ES-I3 (cell line): Measurements from ENCODE around the gene FAM111A.

Source experiments
- H3K36me3 ChIP-seq: 2 replicates; pipeline ENCODE4 v1.6.1; 2013; ENCODE audit warnings: mild to moderate bottlenecking, low read length, control low read depth, moderate library complexity; ENCODE audit not compliant: insufficient read depth
- H3K4me1 ChIP-seq: 2 replicates; pipeline ENCODE4 v1.6.1; 2013; ENCODE audit warnings: mild to moderate bottlenecking, control low read depth, low read length; ENCODE audit not compliant: insufficient read depth
- H3K9ac ChIP-seq: 2 replicates; pipeline ENCODE4 v1.6.1; 2013; ENCODE audit warnings: low read depth, mild to moderate bottlenecking, low read length, moderate library complexity
- H3K9me3 ChIP-seq: 2 replicates; pipeline ENCODE4 v1.6.1; 2013; ENCODE audit warnings: mild to moderate bottlenecking, low read length, moderate library complexity; ENCODE audit not compliant: control insufficient read depth, insufficient read depth

The FAM111A gene

DNA sequence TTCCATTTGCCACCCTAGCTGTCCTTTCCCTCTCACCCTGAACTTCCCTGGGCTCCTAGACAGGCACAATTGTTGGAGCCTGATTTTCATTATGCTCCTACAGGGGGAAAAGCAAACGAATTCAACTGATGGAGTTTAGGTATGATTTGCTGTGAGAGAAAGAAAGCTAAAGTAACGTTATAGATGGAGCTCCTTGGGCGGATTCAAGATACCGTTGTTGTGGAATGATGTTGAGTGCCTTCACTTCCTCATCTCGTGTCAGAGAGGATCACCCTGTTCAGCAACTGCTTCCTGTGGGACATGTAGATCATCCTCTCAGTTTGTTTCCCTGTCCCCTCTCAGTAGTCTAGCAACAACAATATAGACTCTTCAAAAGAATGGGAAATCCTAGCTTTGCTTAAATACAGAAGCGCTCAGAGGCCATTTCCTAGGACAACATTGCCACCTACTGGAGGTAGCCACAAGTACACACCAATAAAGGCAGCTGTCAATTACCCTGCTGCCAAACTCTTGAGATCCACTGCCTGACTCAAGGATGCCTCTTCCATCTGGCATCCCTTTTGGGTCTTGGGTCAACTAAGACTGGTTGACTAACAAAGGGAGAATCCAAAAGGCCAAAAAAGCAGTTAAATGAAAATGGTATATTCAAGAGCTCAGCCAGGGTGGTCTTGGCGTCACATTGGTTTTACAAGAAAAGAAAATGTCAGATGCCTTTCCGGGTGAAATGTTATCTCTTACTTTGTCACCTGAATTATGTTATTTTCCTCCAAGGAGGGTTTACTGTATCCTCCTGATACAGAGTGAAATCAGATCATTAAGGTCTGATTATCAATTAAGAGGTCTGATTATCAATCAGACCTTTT, 15.8 kb downstream of the FAM111A start:
- Histone ChIP-seq H3K36me3 (no peaks in the 10 kb centered on the region), H3K9me3 (no peaks in the 10 kb centered on the region), H3K9ac (no peak overlapping the region), H3K4me1 (no peaks in the 10 kb centered on the region)

DNA sequence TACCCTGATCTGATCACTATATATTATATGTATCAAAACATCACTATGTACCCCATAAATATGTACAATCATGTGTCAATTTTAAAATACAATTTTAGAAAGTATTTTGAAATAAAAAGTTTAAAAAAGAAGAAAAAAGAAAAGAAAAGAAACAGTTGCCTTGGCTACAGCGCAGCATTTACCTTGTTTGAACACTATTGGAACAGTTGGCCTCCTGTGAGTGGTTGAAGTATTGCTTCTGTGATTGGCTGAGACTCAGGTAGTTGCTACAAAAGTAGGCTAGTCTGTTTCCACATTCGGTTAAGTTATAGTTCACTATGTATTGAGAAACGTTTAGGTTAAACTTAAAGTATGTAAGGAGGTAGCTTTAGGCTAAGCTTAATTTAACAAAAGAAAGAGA, 21.4 kb downstream of the FAM111A start:
- Histone ChIP-seq H3K9ac (no peak overlapping the region), H3K9me3 (no peaks in the 10 kb centered on the region), H3K36me3 (no peaks in the 10 kb centered on the region), H3K4me1 (no peaks in the 10 kb centered on the region)

DNA sequence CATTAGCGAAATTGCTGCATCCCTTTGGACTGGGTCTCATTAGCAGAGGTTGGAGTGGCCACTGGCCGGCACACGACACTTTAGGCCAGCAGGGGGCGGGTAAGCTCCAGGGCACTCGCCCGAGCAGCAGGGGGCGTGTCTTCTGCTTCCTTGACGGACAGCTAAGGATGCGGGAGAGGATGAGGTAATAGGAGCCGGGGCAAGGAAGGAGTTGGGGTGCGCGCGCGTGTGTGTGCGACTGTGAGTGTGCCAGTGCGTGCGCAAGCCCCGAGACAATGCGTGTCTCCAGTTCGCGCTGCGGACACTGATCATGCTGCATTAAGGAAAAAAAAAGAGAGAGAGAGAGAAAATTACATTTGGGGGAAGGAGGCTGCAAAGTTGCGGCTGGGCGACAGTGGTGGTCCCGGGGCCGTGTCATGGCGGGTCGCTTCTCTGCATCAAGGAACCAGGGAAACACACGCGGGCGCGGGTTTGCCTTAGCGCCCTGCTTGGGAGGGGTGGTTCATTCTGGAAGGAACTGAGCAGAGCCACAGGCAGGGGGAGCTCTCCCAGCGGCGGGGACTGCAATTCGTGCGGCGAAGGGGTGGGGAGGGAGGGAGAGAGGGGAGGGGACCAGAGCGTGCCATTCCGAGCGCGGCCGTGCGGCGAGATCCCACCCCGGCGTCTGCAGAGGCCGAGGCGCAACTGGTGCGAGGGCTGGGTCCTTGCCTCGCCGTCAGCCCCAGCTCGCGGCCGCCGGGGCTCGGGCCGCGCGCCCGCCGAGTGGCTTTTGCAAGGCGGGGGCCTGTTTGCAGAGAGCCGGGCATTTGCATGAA, 29.1 kb downstream of the FAM111A start, which contains the start of gene DTX4:
Gene DTX4, plus strand, starts transcription at position 625 of the 815 bp plus-strand sequence. CDS start 464 bp downstream, outside the sequence.
- H3K4me1 ChIP-seq = peaks cover 15% of the 10 kb centered on the region
- H3K9ac ChIP-seq = peak within 1 kb of the TSS; percentile 96
- no peaks in the 10 kb centered on the region for H3K36me3 ChIP-seq
- H3K9me3 ChIP-seq = no peaks in the 10 kb centered on the region

DNA sequence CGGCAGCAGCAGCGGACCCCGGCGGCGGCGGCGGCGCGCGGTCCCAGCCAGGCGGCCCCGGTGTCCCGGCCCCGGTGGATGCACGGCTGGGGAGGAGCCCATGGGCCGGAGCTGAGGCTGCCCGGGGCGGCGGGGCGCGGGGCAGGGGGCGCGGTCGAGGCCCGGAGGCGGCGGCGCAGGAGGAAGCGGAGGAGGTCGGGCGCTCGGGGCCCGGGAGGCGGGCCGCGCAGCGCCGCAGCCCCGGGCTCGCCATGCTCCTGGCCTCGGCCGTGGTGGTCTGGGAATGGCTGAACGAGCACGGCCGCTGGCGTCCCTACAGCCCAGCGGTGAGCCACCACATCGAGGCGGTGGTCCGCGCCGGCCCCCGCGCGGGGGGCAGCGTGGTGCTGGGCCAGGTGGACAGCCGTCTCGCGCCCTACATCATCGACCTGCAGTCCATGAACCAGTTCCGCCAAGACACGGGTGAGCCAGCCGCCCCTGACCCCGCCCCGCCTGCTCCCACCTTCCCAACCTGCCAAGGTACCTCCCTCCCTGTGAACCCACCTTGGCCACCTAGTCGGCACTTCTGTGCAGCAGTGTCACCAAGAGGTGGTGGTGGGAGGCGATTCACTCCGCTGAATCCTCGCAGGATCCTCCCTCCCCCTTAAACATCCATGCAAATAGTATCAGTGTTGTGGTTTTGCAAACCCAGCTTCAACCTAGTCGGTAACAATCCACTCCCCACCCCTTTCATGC, 29.9 kb downstream of the FAM111A start:
- H3K9me3 ChIP-seq = no peaks in the 10 kb centered on the region
- H3K9ac ChIP-seq = peak overlapping the region; percentile 96
- H3K4me1 ChIP-seq = peaks cover 15% of the 10 kb centered on the region
- H3K36me3 ChIP-seq = no peaks in the 10 kb centered on the region

DNA sequence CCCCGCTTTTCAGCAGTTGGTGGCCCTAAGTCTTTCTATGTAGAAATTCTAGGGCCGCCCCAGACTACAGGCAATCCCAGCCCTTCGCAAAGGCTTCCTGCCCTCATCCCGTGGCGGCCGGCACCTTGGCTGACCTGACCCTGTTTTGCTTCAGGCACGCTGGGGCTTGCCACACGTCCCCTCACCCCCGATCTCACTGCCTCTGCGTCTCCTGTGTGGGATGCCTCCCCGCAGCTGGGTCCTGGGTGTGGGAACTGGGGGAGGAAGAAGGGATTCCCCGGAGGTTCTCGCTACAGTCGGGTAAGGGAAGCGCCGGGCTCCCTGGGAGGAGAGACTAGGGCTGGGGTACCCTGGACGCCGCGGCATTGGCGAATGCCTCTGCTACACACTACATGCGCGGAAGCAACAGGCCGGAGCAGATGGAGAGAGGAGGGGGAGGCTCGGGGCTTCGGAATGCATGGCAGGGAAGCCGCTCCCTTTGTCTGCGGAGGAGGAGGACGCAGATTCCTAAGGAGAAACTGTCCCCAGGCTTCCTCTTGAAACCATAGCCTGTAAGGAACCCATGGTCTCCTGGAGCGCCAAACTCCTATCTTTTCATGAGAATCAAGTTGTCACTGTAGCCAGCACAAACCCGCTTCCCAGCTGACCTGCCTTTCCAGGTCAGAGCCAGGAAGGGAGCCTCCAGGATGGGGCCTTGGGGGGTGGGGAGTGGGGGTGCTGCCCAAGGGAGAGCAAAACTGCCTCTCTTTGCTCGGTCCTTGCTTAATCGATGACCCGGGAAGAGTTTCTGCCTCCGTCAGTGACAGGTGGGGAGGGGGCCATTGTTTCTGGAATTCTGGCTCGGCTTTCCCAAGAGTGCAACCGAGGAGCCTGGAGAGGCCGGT, 30.7 kb downstream of the FAM111A start:
- Histone ChIP-seq H3K4me1 (peaks cover 15% of the 10 kb centered on the region), H3K36me3 (no peaks in the 10 kb centered on the region), H3K9me3 (no peaks in the 10 kb centered on the region), H3K9ac (peak overlapping the region; percentile 96; the same call in 1 of the 2 replicates)

DNA sequence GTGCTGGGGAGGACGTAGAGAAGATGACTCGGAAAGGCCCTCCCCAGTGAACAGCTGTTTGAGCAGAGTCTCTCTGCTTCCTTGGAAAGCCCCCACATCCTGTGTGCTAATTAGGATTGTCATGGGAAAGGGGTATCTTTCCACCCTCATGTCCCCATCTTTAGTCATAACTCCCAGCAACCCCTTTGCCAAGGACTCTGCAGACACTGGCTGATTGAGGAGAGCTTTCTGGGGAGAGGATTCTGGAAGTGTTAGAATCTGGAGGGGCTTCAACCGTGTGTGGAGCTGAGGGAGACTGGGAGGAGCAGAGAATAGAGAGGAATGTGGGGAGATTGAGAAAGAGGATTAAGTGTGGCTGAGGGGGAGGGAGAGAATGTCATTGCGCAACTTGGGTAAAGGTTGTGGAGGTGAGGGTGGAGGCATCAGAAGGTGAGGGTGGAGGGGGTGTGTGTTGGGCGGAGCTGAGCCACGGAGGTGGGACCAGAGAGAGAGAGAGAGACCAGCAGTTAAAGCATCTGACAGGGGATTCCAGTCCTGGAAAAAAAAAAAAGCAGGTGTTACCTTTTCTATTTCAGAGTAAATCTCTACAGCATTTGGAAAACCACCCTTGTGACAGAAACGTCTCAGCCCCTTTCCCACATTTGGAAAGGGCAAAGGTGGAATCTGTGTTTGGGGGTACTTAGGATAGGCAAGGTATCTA, 31.5 kb downstream of the FAM111A start:
- Histone ChIP-seq H3K9ac (peak overlapping the region; percentile 96; the same call in 1 of the 2 replicates), H3K36me3 (no peaks in the 10 kb centered on the region), H3K4me1 (peaks cover 15% of the 10 kb centered on the region), H3K9me3 (peaks cover 1% of the 10 kb centered on the region)

DNA sequence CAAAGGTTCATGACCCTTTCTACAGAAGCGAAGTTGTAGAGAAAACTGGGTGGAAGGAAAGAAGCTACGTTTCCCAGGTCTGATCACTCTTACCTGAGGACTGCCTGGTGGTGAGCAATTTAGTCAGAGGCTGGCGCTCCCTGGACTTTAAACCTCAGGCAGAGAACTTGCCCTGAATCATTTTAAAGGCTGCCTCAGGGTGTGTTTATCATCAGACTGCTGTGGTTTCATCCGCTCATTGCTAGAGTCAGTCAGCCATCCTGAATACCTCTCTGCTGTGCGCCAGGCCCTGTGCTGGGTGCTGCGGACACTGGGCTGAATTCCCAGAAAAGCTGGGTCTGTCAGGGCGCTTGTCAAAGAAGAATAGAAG, 32.0 kb downstream of the FAM111A start:
- no peaks in the 10 kb centered on the region for H3K36me3 ChIP-seq
- peak overlapping the region; percentile 96; the same call in 1 of the 2 replicates for H3K9ac ChIP-seq
- peaks cover 15% of the 10 kb centered on the region for H3K4me1 ChIP-seq
- peaks cover 5% of the 10 kb centered on the region for H3K9me3 ChIP-seq

DNA sequence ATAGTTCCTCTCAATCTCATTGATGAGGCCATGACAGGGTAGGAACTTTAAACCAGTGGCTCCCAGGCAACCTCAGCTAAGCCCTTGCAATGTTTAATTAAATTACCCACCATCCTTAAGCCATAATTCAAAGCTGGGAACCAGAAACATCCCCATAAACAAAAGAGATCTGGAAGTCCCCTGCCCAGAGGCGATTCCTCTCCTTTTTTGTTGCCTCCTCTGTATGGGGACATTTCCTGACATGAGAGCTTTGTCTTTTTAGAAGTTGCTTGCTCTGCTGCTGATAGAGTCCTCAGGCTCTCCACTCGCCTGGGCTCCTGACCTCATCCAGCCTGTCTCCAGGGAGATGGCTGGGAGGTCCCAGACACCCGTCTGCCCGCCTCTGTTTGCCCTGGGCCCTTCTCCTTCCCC, 32.4 kb downstream of the FAM111A start:
- H3K36me3 ChIP-seq = no peaks in the 10 kb centered on the region
- H3K9ac ChIP-seq = no peak overlapping the region
- peaks cover 15% of the 10 kb centered on the region for H3K4me1 ChIP-seq
- H3K9me3 ChIP-seq = peaks cover 6% of the 10 kb centered on the region

DNA sequence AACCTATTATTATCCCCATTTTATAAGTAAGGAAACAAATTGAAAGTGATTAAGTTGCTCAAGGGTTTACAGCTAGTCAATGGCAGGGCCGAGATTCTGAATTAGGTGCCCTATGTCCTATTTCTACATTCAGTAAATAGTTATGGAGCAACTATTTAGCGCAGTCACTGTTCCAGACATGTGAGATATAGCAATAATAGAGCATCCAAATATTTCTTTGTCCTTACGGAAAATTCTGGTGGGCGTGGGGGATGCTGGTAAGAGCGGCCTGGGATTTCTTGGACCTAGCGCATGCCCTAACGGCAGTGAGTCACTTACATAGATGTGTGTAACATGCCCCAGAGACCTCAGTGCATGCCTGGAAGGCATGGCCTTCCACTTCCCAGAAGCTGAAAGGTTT, 33.7 kb downstream of the FAM111A start:
- H3K9me3 ChIP-seq = peaks cover 6% of the 10 kb centered on the region
- no peak overlapping the region for H3K9ac ChIP-seq
- H3K4me1 ChIP-seq = peaks cover 15% of the 10 kb centered on the region
- no peaks in the 10 kb centered on the region for H3K36me3 ChIP-seq

DNA sequence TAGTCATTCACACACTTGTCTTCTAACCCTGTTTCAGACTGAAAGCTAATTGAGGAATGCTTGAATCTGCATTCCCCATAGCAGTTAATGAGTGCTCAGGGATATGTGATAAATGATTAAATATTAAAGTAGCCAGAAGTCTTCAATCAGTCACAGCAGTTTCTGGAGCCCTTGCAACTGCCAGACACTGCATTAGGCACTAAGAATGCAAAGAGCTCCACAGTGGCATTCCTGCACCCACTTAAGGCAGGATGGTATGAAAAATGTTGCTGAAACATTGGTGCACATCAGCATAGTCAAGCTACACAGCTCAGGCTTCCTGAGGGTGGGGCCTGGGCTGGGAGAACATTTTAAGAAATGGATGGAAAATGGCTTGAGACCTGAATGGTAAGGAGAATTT, 35.7 kb downstream of the FAM111A start:
- Histone ChIP-seq H3K9me3 (peaks cover 6% of the 10 kb centered on the region), H3K9ac (no peak overlapping the region), H3K36me3 (peaks cover 4% of the 10 kb centered on the region; the same call in 1 of the 2 replicates), H3K4me1 (peaks cover 15% of the 10 kb centered on the region)

DNA sequence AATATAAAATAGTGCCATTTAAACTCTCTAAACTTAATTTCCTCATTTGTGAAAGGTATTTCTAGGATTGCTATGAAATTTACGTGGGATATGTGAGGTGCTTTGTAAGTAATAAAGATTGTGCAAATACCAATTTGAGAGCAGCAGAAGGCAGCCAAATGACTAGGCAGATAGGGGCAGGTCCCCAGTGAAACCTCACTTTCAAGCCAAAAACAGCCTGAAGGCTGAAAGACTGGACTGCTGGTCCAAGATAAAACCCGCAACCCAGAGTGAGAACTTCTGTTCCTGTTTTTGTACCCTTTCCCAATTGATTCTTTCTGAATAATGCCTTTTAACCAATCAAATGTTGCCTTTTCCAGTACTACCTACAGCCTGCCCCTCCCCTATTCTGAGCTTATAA, 36.5 kb downstream of the FAM111A start:
- Histone ChIP-seq H3K9ac (no peak overlapping the region), H3K36me3 (peaks cover 6% of the 10 kb centered on the region; the same call in 1 of the 2 replicates), H3K9me3 (peaks cover 6% of the 10 kb centered on the region), H3K4me1 (peaks cover 15% of the 10 kb centered on the region)

DNA sequence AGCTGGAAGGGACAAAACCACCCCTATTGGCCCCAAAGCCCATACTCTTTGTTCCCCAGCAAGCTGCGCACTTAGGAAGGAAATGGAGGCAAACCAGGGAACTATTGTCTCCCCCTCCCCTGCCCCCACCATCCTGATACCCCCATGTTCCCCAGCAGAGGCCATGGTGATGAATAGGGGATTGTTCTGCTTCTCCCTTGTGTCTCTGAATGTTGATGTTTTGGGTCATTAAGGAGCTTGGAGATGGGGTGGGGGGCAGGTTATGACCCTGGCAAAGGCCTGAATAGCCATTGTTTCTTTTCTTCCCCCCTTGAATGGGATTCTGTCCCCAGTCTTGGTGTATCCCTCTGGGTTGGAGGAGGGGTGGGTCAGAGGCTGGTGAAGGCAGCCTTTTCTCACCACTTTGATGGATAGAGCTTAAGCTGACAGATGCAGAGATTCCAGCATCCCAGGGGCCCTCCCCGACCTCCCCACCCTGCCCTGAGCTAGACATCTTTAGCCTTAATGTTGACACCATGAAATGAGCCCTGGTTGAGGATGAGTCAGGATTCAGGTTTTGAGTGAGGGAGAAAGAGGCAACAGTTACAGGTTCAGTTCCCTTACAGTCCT, 37.6 kb downstream of the FAM111A start:
- H3K36me3 ChIP-seq = peaks cover 6% of the 10 kb centered on the region; the same call in 1 of the 2 replicates
- H3K4me1 ChIP-seq = peaks cover 8% of the 10 kb centered on the region
- peaks cover 6% of the 10 kb centered on the region for H3K9me3 ChIP-seq
- H3K9ac ChIP-seq = no peak overlapping the region
